Kasumi-1 (cell line): ENCODE measurements around the gene PEDS1.
A peak's percentile ranks its signal among the peaks of the same experiment; 100 is the strongest.
"Not testable (repeated sequence)": the region's sequence is repeated elsewhere in the genome, so short reads cannot be mapped to it uniquely, and the experiment has no call there.

ENCODE experiments used
- DNase-seq, 2 experiments: peaks; one replicate each; lab custom pipeline; 2025; lab: John Stamatoyannopoulos, UW

The PEDS1 gene

DNA sequence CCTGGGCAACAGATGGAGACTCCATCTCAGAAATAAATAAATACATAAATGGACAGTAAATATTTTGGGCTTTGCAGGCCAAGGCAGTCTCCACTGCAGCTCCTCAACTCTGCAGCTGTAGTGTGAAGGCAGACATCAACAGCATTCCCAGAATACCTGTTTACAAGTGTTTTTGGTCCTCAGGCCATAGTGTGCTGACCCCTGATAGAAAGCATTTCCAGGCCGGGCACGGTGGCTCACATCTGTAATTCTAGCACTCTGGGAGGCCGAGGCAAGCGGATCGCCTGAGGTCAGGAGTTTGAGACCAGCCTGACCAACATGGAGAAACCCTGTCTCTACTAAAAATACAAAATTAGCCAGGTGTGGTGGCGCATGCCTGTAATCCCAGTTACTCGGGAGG is 18.4 kb downstream of the PEDS1 start:
- DNase-seq: not testable (repeated sequence)

DNA sequence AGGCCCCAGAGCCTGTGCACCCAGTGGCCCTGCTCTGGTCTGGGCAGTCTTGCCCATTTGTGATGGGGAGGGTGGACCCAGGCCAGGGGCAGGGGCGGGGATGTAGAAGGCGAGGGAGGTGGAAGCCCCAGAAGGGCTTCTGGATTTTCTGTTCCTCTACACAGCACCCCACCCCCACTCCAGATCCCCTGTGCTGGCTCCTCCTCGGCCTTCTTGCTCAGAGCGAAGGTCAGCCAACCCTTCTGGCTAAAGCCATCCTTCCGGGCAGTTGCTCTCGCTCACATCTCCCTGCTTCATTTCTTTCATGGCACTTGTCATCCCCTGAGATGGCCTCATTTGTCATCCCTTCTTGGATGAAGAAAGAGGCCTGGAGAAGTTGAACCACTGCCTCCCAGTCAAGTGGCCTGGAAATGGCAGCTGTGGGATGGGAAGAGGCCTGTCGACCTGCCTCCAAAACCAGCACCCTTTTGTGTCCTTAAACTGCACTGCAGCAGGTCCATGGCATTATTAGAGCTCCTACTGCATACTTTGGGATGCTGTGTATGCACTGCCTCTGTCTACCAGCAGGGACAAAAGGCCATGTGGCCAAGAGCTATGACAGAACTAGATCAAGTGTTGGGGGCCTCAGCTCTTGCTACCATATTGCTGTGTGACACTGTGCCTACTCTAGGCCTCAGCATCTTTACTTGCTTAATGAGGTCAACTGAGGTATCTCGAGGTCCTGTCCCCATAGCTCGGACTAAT is 19.9 kb downstream of the PEDS1 start:
- no peak for DNase-seq

DNA sequence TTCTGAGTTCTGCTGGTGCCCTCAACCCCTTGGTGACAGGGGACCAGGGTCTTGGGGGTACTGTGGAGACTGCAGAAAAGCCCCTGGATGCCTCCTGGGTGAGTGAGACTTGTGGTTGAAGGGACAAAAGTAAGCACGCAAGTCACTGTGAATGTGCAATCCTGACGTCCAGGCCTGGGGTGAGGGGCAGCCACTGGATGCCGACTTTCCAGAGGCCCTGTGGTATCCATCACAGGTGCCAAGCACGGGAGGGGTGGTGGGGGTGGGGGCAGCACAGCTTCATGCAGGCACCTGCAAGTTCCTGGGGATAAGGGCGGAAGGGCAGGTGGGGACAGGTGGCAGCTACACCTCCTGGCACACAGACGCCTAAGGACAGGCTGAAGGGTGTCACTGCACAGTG is 20.5 kb downstream of the PEDS1 start:
- no peak for DNase-seq

DNA sequence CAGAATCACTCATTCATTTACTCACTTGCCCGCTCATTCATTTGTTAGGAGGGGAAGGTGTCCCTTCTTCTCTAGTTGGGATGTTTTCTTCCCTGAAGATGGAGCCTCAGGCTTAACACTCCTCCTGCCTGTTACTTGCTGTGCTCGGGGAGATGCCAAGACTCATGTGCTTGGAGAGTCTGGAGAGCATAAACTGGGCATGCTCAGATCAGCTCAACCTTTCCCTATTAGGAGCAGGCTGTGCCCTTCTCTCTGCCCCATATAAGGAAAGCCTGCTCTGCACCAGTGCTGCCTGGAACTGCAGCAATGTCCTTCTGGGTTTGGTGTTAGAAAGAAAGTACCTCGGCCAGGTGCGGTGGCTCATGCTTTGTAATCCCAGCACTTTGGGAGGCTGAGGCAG is 22.5 kb downstream of the PEDS1 start:
- DNase-seq: no peak

DNA sequence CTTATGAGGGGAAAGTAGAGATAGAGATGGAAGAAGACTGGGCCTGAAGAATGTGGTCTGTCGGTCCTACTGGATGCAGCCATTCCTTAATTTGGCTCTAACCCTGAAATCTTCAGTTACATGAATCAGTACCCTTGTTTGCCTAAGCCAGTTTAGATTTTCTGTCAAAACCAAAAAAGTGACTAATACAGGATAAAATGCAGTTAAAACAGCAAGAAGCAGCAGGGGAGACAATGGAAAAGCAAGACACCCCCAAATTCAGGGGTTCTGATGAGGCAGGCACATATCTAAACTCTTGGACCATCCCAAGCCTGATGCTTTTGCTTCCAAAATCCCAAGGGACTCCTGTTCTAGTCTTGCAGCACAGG is 23.2 kb downstream of the PEDS1 start:
- DNase-seq: no peak

DNA sequence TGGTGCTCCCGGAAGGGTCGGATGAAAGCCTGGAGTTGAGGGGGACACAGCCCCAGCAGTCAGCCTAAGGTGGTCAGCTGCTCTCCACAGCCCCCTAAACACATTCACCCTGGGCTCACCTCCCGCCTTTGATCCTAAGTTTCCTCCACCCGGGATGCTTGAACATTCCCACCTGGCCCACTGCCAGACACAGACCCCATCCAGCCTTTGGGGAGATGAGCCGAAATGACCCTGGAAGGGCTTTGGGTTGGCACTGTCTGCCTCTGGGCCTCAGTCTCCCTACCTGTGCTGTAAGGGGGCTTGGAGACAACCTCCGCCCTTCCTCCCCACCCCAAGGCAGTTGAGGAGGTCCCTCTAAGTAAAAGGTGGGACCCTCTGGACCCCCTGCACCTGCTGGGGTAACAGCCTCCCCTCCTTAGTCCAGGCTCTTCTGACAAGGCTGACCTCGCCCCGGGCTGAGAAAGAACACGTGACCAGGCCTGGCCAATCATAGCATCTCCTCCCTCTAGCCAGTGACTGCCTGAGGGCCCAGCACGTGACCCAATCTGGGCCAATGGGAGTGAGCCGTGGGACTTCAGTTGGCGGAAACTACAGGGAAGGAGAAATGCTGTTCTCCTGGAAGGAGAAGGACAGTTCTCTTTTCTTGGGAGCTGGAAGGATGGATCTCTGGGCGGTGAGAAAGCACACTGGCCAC is 23.7 kb downstream of the PEDS1 start:
- DNase-seq: no peak

DNA sequence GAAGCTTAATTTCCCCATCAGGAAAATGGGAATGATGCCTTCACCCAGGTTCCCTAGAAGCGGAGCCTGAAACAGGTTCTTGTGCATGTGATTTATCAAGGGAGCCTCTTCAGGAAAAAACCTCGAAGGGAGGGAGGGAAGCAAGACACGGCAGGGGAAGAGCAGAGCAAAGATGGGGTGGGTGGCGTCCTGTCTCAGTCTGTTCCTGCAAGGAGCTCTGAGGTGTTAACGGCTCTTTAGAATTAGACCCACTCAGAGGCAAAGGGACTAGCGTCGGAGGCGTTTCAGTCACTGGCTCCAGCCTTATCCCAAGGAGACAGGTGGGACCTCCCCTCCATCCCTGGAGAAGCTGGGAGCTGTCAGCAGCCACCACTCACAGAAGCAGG is 25.0 kb downstream of the PEDS1 start:
- DNase-seq: no peak

DNA sequence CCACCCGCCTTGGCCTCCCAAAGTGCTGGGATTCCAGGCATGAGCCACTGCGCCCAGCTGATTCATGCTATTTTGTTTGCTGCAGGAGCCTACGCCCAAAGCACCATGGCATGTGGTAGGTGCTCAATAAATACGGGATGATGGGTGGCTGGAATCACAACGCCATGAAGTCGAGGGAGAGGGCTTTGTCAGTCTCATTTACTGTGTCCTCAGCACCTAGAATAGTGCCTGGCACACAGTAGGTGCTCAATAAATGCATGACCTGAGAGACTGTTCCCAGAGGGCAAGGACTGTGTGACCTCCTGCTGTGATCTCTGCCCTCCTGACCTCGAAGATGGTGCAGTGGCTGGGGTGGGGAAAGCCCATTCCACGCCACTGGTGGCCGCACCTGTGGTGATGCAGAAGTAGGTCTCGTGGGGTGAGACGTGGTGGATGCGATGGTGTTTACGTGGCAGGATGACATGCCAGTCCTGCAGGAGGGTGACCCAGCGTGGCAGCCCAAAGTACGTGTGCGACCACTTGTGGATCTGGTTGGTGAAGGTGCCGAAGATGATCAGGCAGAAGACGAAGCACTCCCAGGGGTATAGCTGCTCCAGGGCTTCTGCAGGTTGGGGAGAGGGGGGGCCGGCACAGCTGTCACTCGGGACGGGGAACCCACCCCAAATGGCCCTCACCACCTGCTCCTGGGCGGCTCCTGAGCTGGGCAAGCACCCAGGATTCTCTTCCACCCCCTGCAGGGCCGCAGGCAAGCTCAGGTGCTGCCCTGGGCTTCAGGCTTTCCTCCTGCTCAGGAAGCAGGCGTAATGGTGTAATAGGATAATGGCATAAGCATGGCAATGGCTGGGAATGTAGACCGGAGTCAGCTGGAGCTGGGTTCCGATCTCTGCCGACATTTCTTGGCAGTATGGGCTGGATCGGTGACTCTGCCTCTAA is 25.7 kb downstream of the PEDS1 start:
- DNase-seq: no peak

DNA sequence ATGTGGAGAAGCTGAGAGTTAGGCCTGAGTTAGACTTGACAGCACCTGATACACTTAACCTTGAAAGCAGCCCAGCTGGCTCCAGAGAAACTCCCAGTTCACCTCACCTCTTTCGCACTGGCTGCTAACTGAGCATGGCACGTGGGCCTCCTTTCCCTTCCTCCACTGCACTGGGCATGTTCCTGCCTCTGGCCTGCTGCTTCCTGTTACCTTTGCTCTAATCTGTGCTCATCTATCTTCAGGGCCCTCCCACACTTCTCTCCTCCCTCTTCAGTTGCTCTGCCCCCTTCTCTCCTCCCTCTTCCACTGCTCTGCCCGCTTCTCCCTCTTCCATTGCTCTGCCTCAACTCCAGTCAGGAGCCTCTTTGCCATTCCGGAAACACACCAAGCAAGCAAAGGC is 26.9 kb downstream of the PEDS1 start:
- no peak for DNase-seq

DNA sequence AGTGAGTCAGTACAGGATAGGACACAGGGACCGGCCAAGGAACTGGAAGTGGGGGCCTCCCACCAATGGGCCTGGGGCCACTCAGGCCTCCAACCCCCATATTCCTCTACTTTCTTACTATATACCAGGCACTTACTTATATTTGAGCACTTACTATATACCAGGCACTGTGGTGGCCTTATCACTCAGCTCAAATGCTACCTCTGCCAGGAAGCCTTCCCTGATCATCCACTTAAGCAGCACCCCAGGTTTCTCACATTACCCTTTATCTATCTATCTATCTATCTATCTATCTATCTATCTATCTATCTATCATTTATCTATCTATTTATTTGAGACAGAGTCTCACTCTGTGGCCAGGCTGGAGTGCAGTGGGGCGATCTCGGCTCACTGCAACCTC is 28.2 kb downstream of the PEDS1 start:
- DNase-seq: no peak

DNA sequence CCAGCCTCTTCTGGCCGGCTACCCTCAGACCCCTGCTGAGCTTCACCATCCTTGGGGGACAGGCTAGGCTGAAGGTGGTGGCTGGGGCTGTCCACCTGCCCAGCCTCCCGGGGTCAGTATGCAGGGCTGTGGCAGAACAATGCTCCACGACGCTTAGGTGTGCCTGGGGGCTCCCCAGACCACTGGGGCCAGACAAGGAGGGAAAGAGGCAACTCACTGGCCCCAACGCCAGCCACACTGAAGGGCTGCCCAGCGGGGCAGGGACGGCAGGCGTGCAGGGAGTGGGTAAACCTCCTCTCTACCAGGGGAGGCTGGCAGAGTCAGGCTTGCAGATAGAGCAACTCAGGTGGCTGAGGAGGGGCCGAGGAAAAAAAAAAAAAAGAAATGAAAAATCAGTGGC is 29.0 kb downstream of the PEDS1 start:
- no peak for DNase-seq

DNA sequence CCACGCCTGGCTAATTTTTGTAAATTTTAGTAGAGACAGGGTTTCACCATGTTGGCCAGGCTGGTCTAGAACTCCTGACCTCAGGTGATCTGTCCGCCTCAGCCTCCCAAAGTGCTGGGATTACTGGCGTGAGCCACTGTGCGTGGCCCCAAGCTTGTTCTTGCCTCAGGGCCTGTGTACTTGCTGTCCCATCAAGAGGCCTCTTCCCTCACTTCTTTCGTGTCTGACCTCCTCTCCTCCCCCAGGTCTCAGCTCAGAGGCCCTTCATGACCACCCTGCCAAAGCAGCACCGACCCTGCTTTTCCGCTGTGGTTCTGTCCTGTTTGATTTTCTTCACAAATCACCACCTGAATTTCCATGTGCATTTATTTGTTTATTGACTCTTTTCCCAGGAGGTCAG is 30.1 kb downstream of the PEDS1 start:
- no peak for DNase-seq

DNA sequence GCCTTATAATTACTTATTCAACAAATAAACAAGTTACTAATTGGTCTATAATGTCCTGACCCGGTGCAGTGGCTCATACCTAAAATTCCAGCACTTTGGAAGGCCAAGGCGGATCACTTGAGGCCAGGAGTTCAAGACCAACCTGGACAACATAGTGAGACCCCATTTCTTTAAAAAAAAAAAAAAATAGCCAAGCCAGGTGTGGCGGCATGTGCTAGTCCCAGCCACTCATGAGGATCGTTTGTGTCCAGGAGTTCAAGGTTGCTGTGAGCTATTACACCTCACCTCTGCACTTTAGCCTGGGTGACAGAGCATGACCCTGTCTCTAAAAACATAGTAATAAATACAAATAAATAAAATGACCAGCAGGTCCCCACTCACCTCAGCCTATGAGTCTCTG is 30.8 kb downstream of the PEDS1 start:
- no peak for DNase-seq

DNA sequence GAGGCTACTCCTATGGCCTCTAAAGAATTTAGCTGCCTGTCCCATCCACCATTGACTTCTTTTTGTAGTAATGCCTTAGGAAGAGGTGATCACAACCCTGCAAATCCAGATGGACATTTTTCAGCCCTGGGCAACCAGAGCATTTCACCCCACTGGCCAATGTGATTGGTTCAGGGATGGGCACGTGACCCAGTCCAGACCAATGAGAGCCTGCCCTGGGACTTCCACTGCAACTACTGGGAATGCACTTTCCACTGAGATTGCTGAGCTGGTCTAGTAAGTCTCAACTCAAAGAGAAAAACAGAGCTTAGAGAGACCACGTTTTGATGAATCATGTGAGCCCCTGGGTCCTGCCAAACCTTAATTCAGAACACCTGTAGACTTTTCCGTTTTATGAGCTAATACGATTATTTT is 31.7 kb downstream of the PEDS1 start:
- DNase-seq: no peak

DNA sequence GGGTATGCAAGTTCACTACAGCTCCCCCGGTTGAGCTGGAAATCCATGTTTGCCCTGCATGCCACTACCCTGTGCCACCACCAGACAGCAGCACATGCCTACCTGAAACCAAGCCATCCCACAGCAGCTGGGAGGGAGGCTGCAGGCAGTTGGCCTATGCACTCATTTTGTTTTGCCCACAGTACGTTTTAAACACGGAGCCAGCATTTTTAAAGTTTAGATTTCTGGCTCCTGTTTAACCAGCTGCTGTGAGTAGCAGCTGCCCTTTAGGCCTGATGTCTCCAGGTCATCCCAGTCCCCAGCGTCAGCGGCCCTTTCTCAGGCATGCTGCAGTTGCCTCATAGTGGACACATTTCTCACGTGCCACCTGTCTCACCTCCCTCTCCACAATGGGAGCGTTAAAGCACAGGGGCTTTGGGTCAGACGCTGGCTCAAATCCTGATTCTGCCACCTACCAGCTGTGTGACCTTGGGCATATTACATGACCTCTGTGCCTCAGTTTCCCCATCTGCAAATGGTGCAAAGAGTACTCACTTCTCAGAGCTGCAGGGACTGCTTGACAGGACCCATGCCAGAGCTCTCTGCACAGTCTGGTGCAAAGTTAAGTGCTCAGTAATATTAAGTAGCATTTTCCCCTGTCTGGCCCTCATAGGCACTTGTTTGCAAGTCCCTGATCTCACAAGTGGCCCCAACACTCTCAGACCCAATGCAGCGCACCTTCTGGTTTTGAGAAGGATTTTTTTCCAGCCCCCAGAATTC is 32.4 kb downstream of the PEDS1 start:
- DNase-seq: peak; percentile 39 to 59

DNA sequence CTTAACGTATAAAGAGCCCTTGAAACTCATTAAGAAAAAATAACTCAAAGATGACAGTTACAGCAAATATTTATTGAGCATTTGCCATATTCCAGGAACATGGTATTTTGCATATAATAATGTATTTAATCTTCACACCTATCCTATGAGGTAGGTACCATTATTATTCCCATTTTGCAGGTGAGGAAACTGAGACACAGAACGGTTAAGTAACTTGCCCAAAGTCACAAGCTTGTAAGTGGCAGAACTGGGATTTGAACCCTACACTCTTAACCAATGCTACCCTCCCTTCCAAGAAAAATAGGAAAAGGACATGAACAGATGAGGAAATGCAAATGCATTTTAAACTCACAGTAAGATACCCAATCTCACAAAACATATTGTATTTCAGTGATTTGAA is 35.3 kb downstream of the PEDS1 start:
- no peak for DNase-seq

DNA sequence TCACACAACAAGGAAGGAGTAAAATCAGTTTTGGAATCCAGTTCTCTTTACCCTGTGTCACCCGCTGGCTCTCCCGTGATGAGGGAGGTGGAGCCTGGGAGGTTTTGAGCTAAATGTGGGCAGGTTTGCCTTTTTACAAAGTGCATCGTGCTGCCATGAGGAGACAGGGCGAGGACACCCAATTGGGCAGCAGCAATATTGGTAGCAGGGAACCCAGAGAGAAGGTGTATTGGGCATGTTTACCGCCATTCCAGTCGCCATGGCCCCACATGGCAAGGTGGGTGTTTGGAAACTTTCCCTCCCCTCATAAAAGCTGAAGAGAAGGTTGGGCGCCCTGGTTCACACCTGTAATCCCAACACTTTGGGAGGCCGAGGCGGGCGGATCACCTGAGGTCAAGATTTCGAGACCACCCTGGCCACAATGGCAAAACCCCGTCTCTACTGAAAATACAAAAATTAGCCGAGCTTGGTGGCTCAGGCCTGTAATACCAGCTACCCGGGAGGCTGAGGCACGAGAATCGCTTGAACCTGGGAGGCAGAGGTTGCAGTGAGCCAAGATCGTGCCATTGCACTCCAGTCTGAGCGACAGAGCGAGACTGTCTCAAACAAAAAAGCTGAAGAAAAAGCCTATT is 37.0 kb downstream of the PEDS1 start:
- DNase-seq: no peak

DNA sequence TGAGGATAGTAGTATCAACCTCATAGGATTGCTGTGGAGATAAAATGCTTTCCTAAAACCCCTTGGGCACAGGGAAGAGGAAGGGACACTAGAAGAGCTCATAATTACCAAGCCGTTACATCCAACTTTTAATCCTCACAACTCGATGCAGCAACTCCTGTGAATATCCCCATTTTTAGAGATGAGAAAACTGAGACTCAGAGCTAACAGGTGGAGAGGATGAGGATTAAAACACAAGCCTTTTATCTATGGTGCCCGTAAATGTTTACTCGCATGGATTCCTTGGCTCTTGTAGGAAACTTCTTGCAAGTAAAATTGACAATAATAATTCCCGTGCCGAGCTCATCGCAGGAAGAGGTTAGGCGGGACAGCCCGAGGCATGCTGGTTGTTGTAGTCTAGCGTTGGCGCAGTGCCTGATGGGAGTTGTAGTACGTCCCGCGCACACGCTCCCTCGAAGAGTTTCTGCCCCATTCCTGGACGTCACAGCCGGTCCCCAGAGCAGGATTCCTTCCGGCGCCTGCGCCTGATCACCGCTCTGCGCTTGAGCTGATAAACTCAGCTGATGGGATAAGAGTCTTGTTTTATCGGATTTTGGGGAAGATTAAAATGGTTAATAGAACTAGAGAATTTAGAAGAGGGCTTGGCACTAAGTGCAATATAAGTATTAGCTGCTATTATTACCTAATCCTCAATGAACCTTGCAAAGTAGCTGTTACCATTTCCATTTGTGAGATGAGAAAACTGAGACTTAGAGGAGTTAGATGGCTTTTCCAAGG is 37.7 kb downstream of the PEDS1 start:
- DNase-seq: peak; percentile 98 to 99

DNA sequence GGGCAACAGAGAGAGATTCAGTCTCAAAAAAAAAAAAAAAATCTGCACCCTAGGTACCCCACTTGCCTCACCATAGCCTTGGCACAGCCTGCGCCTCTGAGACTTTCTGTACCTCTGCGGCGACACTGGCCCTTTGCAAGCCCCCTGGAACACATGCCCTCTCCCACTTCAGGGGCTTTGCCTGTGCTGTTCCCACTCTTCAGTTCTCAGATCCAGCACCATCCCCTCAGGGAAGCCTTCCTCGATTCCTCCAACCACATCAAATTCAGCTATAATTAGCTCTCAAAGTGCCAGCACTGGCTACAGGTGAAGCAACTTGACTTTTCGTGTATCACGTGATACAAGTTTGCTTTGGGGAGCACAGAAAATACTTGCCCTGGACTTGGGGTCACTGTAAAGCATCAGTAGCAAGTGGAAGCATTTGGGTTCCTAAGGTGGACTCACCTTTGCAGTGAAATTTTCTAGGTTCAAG is 38.4 kb downstream of the PEDS1 start:
- no peak for DNase-seq

DNA sequence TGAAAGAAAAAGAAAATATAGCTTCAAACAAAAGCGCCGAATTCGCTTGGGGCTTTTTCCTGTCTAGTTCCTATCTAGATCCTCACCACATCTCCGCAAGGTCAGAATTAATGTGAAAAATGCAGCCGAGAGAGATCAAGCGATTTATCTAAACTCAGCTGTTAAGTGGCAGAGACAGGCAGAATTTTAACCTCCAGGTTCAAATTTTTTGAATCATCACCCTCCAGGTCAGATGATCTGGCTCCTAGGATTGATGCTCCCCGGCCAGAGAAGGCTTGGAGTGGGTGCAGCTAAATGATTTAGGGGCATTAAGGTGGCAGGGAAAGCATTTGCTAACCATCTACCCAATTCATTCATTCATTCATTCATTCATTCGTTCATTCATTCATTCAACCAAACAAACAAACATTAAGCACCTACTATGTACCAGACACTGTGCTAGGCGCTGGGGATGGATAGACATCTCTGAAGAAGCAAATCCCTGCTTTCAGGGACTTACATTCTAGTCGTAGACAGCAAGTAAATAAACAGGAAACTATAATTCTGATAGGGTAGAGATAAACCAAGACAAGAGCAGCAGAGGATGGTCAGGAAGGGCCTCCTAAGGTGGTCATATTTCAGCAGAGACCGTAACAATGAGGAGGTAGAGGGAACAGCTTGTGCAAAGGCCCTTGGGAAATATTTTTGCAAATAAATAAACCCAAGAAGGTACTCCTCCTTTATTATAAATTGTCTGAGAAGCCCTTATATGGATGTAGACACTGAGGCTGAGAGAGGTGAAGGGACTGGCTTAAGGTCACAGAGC is 39.9 kb downstream of the PEDS1 start:
- no peak for DNase-seq
